GM12878 (cell line): Measurements from ENCODE around the gene LIFR. TPM values are rescaled to one million over a fixed set of nuclear protein-coding genes. Genes with fewer than 3 reads are reported as not detected.

ENCODE experiments used
- ATAC-seq: fragments of 200-7000 bp; cut with Tn5 transposase; 3 replicates; pipeline ENCODE4 v1.9.1; 2020; ENCODE audit warnings: mild to moderate bottlenecking, moderate library complexity
- BruUV-seq: library from RNA; stranded (reverse); fragments of 400-500 nt; replicated peaks from 2 replicates; lab custom pipeline; 2021; lab: Mats Ljungman, UMichigan
- CTCF ChIA-PET: fragments of 300-600 bp; sonication (Branson Sonifier 250); formaldehyde crosslinking; extraction: SDS; loops from one replicate; lab custom pipeline; 2021; ENCODE audit warnings: inconsistent platforms; lab: Yijun Ruan, JAX
- POLR2A ChIA-PET: fragments of 350-600 bp; formaldehyde crosslinking; extraction: SDS; loops from one replicate; lab custom pipeline; 2021; ENCODE audit warnings: inconsistent platforms; lab: Charles Lee
- RAD21 ChIA-PET: fragments of 300-600 bp; sonication (Branson Sonifier 250); formaldehyde crosslinking; loops from one replicate; lab custom pipeline; 2023; ENCODE audit warnings: antibody characterized with exemption; ENCODE audit not compliant: unreplicated experiment; lab: Charles Lee
- SMC1A ChIA-PET: fragments of 300-600 bp; sonication (Branson Sonifier 250); formaldehyde crosslinking; loops from one replicate; lab custom pipeline; 2023; ENCODE audit not compliant: unreplicated experiment, uncharacterized antibody; lab: Charles Lee
- DNase-seq: peaks from one replicate; pipeline ENCODE4 v3.0.0-alpha.2; 2011; ENCODE audit warnings: low read depth, low spot score
- FAIRE-seq: peaks from 3 replicates; lab custom pipeline; 2011; peaks lifted over from hg19 to GRCh38; lab: Jason Lieb, UNC
- H2AFZ ChIP-seq: 2 replicates; pipeline ENCODE4 v1.6.0; 2011; ENCODE audit warnings: low read depth, low read length, control low read depth; ENCODE audit not compliant: control insufficient read depth
- H3K27ac ChIP-seq: 2 replicates; pipeline ENCODE4 v1.5.1; 2011; ENCODE audit warnings: control low read depth; ENCODE audit not compliant: control insufficient read depth, insufficient read depth
- H3K27me3 ChIP-seq, 2 experiments: replicated peaks in 1 of 2; 2 replicates each; pipeline versions ENCODE4 v1.6.0 to v1.6.1; 2011; ENCODE audit warnings: low read length in 1 of 2; ENCODE audit not compliant: control insufficient read depth in 2 of 2, insufficient read depth in 2 of 2
- H3K36me3 ChIP-seq, 2 experiments: 2 replicates each; pipeline ENCODE4 v1.5.1; 2011; ENCODE audit warnings: low read length in 1 of 2; ENCODE audit not compliant: control insufficient read depth in 2 of 2, insufficient read depth in 2 of 2
- H3K4me1 ChIP-seq: 2 replicates; pipeline ENCODE4 v1.6.1; 2011; ENCODE audit warnings: mild to moderate bottlenecking, low read length, moderate library complexity, mixed read lengths; ENCODE audit not compliant: control insufficient read depth, insufficient read depth
- H3K4me2 ChIP-seq: 2 replicates; pipeline ENCODE4 v1.6.0; 2011; ENCODE audit warnings: control low read depth; ENCODE audit not compliant: control insufficient read depth, insufficient read depth
- H3K4me3 ChIP-seq: fragments of 200-600 bp; sonication (generic); 2 replicates; pipeline ENCODE4 v1.5.1; 2016
- H3K79me2 ChIP-seq: 2 replicates; pipeline ENCODE4 v1.6.0; 2011; ENCODE audit warnings: low read length; ENCODE audit not compliant: control insufficient read depth, insufficient read depth
- H3K9ac ChIP-seq: 2 replicates; pipeline ENCODE4 v1.8.0; 2011; ENCODE audit warnings: low read length, control low read depth, mixed read lengths; ENCODE audit not compliant: control insufficient read depth, insufficient read depth
- H3K9me3 ChIP-seq: replicated peaks from 3 replicates; pipeline ENCODE4 v1.5.1; 2011; ENCODE audit warnings: mild to moderate bottlenecking, low read length; ENCODE audit not compliant: control insufficient read depth, insufficient read depth
- H4K20me1 ChIP-seq: 2 replicates; pipeline ENCODE4 v1.6.0; 2011; ENCODE audit not compliant: control insufficient read depth, insufficient read depth
- ATF7 ChIP-seq: fragments of 450-650 bp; IDR thresholded peaks from 2 replicates; pipeline ENCODE4 v1.6.1; 2016; ENCODE audit warnings: low read depth, mild to moderate bottlenecking
- CREB1 ChIP-seq: IDR thresholded peaks from 2 replicates; pipeline ENCODE4 v1.6.1; 2012; ENCODE audit warnings: low read depth, mild to moderate bottlenecking, inconsistent platforms
- EP300 ChIP-seq, 2 experiments: fragments of 150-350 bp in 1 of 2; IDR thresholded peaks; 2 replicates each; pipeline ENCODE4 v1.6.1; 2011 to 2012; ENCODE audit warnings: low read depth in 2 of 2, low read length in 2 of 2, borderline replicate concordance in 1 of 2, improper control_type of control experiment in 1 of 2, inconsistent platforms in 1 of 2; ENCODE audit not compliant: control insufficient read depth in 1 of 2
- HCFC1 ChIP-seq: fragments of 150-350 bp; IDR thresholded peaks from 2 replicates; pipeline ENCODE4 v1.6.1; 2014; ENCODE audit warnings: low read length
- SREBF1 ChIP-seq: IDR thresholded peaks from 2 replicates; pipeline ENCODE4 v1.6.1; 2012; ENCODE audit warnings: mild to moderate bottlenecking, low read length
- ZNF24 ChIP-seq: fragments of 450-650 bp; IDR thresholded peaks from 2 replicates; pipeline ENCODE4 v1.6.1; 2017; ENCODE audit warnings: antibody characterized with exemption, mild to moderate bottlenecking
- WGBS: methylation state at CpG from one replicate; pipeline ENCODE4 v1.1.6; 2016; ENCODE audit warnings: low lambda C conversion rate; ENCODE audit not compliant: insufficient replicate concordance, insufficient coverage; ENCODE audit errors: missing lambda C conversion rate; 5-methylcytosine and 5-hydroxymethylcytosine counted together
- in situ Hi-C: fragments of 300-500 bp; cut with MboI; formaldehyde crosslinking; loops from 9 replicates; pipeline ENCODE4 v1.14.3; 2018; ENCODE audit warnings: mixed read lengths
- intact Hi-C: fragments of 100-400 bp; cut with micrococcal nuclease; formaldehyde crosslinking; loops from one replicate; pipeline ENCODE4 v1.14.2; 2022; ENCODE audit not compliant: unreplicated experiment
- polyA plus RNA-seq, 11 experiments: library from polyadenylated mRNA; depleted of rRNA in 4 of 11; unstranded in 6 of 11; stranded (reverse) in 5 of 11; fragments of >200 nt; fragmentation: Nextera tagmentation in 4 of 11; fragmentation: Illumina TruSeq in 1 of 11; extraction: Ambion mirVana in 4 of 11; extraction: Trizol in 1 of 11; gene quantifications; 1 replicate in 1 of 11; 2 replicates in 10 of 11; pipeline versions ENCODE4 v1.2.1 to v1.2.3, GENCODE V29; 2011 to 2016; ENCODE audit warnings: inconsistent platforms in 2 of 11, missing spikeins in 2 of 11, low read depth in 1 of 11
- total RNA-seq, 4 experiments: library from RNA; depleted of rRNA in 3 of 4; stranded (reverse); fragments of >200 nt in 3 of 4; fragmentation: Illumina TruSeq in 1 of 4; extraction: Trizol in 1 of 4; gene quantifications; 2 replicates each; pipeline versions ENCODE4 v1.2.1 to v1.2.3, GENCODE V29; 2013 to 2021
- TF ChIP-seq, protein P1 (sequence below): fragments of 450-650 bp; IDR thresholded peaks from 2 replicates; pipeline ENCODE4 v1.6.1; 2017; ENCODE audit warnings: antibody characterized with exemption, mild to moderate bottlenecking, moderate library complexity
- TF ChIP-seq, protein P2 (sequence below): fragments of 450-650 bp; IDR thresholded peaks from 2 replicates; pipeline ENCODE4 v1.6.1; 2016; ENCODE audit warnings: mild to moderate bottlenecking

The LIFR gene
- total and polyA plus RNA-seq, 10 of the 15 experiments (the other 5 are each of a cell fraction or from before 2014, with no cell fraction given), result 0.10 TPM; not detected in 9

DNA sequence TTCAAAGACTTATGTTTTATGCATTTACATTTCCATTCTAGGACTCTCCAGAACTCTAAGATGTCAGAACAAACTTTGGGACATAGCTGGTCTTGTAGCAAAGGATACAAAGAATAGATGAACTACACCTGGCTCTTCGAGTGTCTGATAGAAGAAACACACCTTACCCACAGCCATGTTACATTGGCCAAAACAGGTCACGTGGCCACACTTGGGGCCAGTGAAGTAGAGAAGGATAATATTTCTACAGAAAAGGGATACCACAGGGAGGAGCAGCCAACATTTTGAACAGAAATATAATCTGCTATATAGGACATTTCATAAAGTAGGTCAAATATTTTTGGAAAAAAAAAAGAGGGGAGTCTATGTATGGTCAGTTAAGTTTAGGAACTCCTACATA lies 22.7 kb upstream of the LIFR start:
- ChIA-PET RAD21 (no interaction called here), POLR2A (no interaction called here), CTCF (interaction anchor here (1.2 kb wide), 1 partner anchor 158 kb away, joined by 3 read pairs; no protein-coding TSS in a partner anchor), SMC1A (interaction anchor here (1.5 kb wide), 1 partner anchor 31 kb away, joined by 4 read pairs; no protein-coding TSS in a partner anchor)
- ATAC-seq (no peak), FAIRE-seq (no peak), DNase-seq (no peak)
- in situ Hi-C loops (no loop called here), intact Hi-C loops (no loop called here)
- TF ChIP-seq ZNF24, result no peak
- TF ChIP-seq, protein P1, sequence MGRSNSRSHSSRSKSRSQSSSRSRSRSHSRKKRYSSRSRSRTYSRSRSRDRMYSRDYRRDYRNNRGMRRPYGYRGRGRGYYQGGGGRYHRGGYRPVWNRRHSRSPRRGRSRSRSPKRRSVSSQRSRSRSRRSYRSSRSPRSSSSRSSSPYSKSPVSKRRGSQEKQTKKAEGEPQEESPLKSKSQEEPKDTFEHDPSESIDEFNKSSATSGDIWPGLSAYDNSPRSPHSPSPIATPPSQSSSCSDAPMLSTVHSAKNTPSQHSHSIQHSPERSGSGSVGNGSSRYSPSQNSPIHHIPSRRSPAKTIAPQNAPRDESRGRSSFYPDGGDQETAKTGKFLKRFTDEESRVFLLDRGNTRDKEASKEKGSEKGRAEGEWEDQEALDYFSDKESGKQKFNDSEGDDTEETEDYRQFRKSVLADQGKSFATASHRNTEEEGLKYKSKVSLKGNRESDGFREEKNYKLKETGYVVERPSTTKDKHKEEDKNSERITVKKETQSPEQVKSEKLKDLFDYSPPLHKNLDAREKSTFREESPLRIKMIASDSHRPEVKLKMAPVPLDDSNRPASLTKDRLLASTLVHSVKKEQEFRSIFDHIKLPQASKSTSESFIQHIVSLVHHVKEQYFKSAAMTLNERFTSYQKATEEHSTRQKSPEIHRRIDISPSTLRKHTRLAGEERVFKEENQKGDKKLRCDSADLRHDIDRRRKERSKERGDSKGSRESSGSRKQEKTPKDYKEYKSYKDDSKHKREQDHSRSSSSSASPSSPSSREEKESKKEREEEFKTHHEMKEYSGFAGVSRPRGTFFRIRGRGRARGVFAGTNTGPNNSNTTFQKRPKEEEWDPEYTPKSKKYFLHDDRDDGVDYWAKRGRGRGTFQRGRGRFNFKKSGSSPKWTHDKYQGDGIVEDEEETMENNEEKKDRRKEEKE, result no peak
- TF ChIP-seq SREBF1, result no peak
- no peak for TF ChIP-seq ATF7
- no peak for TF ChIP-seq EP300 (IDR thresholded peaks at IDR 0.05; ENCODE audit: borderline replicate concordance in 1 of 2, control insufficient read depth in 1 of 2, low read depth in 2 of 2, low read length in 2 of 2)
- TF ChIP-seq, protein P2, sequence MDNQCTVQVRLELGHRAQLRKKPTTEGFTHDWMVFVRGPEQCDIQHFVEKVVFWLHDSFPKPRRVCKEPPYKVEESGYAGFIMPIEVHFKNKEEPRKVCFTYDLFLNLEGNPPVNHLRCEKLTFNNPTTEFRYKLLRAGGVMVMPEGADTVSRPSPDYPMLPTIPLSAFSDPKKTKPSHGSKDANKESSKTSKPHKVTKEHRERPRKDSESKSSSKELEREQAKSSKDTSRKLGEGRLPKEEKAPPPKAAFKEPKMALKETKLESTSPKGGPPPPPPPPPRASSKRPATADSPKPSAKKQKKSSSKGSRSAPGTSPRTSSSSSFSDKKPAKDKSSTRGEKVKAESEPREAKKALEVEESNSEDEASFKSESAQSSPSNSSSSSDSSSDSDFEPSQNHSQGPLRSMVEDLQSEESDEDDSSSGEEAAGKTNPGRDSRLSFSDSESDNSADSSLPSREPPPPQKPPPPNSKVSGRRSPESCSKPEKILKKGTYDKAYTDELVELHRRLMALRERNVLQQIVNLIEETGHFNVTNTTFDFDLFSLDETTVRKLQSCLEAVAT, result no peak
- TF ChIP-seq HCFC1, result no peak
- no peak for TF ChIP-seq CREB1
- 49% methylated on average over 2 of the region's 2 CpGs for WGBS
- no peak overlapping the region for H3K27ac ChIP-seq
- H4K20me1 ChIP-seq, result no peaks in the 10 kb centered on the region
- H3K4me1 ChIP-seq, result no peaks in the 10 kb centered on the region
- H3K4me3 ChIP-seq, result no peak overlapping the region
- no peak overlapping the region for H2AFZ ChIP-seq
- no TSS peak for BruUV-seq
- H3K4me2 ChIP-seq, result no peak overlapping the region
- H3K9me3 ChIP-seq, result no peaks in the 10 kb centered on the region
- H3K36me3 ChIP-seq, result no peaks in the 10 kb centered on the region
- no peak overlapping the region for H3K9ac ChIP-seq
- no peaks in the 10 kb centered on the region for H3K27me3 ChIP-seq
- H3K79me2 ChIP-seq, result no peaks in the 10 kb centered on the region
